Liver (tissue), 3 donors: ENCODE data around the gene SLC4A11.

ENCODE experiments used
- ATF3 ChIP-seq: IDR thresholded peaks from 2 replicates; pipeline ENCODE4 v1.6.1; 2016; ENCODE audit warnings: antibody characterized with exemption
- CTCF ChIP-seq: fragments of 150-350 bp; IDR thresholded peaks from 2 replicates; pipeline ENCODE4 v1.5.1; 2017; ENCODE audit warnings: improper control_type of control experiment, low read depth, low read length; ENCODE audit not compliant: missing input control
- JUND ChIP-seq, 2 donors: IDR thresholded peaks; 2 replicates each; pipeline ENCODE4 v1.6.1; 2016; ENCODE audit warnings: antibody characterized with exemption in 2 of 2
- MAX ChIP-seq: IDR thresholded peaks from 2 replicates; pipeline ENCODE4 v1.6.1; 2016; ENCODE audit warnings: antibody characterized with exemption
- RAD21 ChIP-seq, 2 donors: IDR thresholded peaks; 2 replicates each; pipeline ENCODE4 v1.6.1; 2016; ENCODE audit warnings: antibody characterized with exemption in 2 of 2, mild to moderate bottlenecking in 2 of 2
- REST ChIP-seq: IDR thresholded peaks from 2 replicates; pipeline ENCODE4 v1.6.1; 2016; ENCODE audit warnings: antibody characterized with exemption, mild to moderate bottlenecking
- YY1 ChIP-seq: IDR thresholded peaks from 2 replicates; pipeline ENCODE4 v1.6.1; 2016; ENCODE audit warnings: antibody characterized with exemption, mild to moderate bottlenecking
- donor health status: healthy.
- donor health status: healthy.

- no peak for TF ChIP-seq MAX
- no peak for TF ChIP-seq JUND (IDR thresholded peaks at IDR 0.05)
- TF ChIP-seq CTCF: no peak
- TF ChIP-seq YY1: no peak
- no peak for TF ChIP-seq REST
- TF ChIP-seq RAD21 (IDR thresholded peaks at IDR 0.05): no peak
- no peak for TF ChIP-seq ATF3
Measured at GRCh38 chr20:3275064-3275935, 36.3 kb upstream of the SLC4A11 start.
